ENCODE measurements around the gene FAM118B.
"Not testable (repeated sequence)": the region's sequence is repeated elsewhere in the genome, so short reads cannot be mapped to it uniquely, and the experiment has no call there.

FAM118B gene

GRCh38 chr11:126277780-126278179, 66.2 kb downstream of the FAM118B start:
- FAIRE-seq, result no peak

- no peak for FAIRE-seq
These were observed 67.6 kb downstream of the FAM118B start for GRCh38 chr11:126279191-126279590.

GRCh38 chr11:126280595-126280994, 69.0 kb downstream of the FAM118B start:
- FAIRE-seq, result no peak

- no peak for FAIRE-seq
These were observed 69.7 kb downstream of the FAM118B start for GRCh38 chr11:126281245-126281644.

- FAIRE-seq, result no peak
These were observed 70.1 kb downstream of the FAM118B start for GRCh38 chr11:126281666-126282175.

DNA sequence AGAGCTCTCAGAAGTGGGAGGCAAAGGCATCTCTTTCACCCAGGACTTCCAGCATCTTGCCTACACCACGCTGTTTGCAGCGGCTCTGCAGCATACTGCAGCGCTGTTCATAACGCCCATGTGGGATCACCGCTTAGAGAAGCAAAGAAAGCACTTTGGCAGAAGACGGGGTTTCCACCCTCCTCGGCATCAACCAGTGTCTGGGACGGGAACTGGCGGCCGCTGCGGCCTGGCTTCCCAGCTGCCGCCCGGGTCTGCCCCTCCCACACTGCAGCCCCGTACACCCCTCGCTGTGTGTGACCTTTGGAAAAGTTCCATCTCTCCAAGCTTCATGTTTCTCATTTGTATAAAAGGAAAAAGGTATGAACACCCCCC, 70.8 kb downstream of the FAM118B start:
- FAIRE-seq, result no peak

GRCh38 chr11:126282736-126283591, 71.4 kb downstream of the FAM118B start, which contains the start of gene TIRAP:
TSS of gene TIRAP (plus strand) at chr11:126283093. CDS start at chr11:126290895, 7,802 bp downstream.
- FAIRE-seq, result no peak

DNA sequence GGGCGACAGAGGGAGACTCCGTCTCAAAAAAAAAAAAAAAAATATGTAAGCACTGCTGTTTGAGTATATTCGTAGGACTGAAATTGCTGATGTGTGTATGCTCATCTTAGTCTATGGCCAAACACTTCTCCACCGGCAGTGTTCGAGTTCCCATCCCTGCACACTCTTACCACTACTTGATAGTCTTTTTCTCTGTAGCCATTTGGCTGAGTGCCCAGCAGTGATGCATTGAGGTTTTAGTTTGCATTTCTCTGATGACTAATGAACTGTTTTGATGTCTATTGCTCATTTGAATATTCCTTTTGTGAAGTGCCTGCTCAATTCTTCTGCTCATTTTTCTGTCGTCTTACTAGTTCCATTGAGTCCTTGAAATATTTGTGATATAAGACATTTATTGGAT, 73.2 kb downstream of the FAM118B start:
- FAIRE-seq, result no peak

- FAIRE-seq, result no peak
These were observed 76.7 kb downstream of the FAM118B start for GRCh38 chr11:126288237-126288636.

DNA sequence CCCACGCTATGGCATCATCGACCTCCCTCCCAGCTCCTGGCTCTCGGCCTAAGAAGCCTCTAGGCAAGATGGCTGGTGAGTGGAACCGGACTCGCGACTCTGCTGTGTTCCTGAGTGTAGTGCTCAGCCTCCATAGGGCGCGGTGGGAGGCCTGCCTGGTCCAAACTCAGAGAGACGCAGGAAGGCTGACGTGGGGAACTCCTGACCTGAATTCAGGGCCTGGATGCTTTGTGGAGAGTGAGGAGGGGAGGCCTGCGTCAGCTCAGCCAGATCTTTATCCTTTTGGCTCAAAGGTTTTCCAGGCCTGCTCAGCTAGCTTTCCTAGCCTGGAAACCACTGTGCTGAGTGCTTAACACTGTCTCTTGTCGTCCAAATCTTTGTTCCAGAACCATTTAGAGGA, 79.3 kb downstream of the FAM118B start:
- no peak for FAIRE-seq

DNA sequence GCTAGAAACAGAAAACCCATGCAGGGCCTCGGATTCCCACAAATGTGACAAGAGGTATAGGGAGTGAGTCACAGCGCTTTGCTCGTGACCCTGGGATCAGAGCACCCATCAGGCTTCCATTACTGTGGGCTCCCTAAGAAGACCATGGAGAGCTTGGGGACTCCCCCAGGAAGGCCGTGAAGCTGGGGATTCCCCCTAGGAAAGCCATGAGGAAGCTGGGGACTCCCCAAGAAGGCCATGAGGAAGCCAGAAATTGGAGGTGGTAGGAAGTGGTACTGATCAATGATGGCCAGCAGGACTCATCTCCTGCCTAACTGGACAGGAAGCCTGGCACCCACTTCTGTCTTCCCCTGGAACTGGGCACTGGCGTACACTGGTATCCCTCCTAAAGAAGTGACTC, 82.1 kb downstream of the FAM118B start:
- no peak for FAIRE-seq

DNA sequence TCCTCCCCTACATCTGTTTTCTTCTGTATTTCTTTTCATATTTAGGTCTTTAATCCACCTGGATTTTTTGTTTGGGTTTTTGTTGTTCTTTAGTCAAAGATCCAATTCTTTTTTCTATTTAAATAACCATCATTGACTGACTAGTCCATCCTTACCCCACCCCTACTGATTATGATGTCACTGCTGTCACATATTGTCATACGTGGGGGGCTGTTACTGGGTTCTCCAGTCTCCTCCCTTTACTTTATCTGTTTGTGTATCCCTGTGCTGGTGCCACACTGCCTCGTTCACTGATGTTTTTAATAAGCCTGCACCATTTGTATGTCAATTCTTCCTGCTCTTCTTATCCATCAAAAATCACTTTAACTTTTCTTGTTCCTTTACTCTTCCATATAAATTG, 85.4 kb downstream of the FAM118B start:
- FAIRE-seq, result no peak

DNA sequence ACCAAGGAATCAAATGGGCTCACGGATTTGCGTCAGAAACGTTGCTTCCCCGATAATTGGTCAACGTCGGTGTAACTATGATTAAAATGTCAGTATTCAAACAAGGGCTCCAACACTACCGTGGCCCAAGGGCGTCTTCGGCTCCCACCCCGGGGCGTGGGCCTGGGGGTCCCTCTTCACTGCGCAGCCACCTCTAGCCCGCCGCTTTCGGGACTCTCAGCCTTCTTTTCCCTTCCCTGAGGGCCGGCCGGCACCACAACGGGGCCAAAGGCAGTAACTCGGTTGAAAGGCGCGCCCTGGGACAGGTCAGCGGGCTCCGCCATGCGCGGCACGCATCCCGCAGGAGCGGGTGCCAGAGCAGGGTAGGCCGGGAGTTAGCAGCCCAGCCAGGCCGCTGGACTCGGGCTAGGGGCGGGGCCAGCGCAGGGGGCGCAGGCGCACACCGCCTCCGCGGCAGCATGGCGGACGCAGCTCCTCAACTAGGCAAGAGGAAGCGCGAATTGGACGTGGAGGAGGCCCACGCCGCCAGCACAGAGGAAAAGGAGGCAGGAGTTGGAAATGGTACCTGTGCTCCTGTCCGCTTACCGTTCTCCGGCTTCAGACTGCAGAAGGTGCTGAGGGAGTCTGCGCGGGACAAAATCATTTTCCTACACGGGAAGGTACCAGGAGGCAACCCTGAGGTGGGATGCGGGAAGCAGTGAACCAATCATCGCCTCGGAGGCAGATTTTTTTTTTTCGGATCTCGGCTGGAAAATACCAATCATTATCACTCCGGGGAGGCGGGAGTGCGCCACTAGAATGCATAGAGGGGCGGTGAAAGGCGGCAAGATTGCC, 92.3 kb downstream of the FAM118B start, which contains the start of gene DCPS:
DCPS (plus strand) TSS at position 438 of the 834 bp plus-strand sequence; CDS start at position 459, 21 bp downstream.
- FAIRE-seq, result no peak

GRCh38 chr11:126304457-126305075, 93.0 kb downstream of the FAM118B start:
- no peak for FAIRE-seq

DNA sequence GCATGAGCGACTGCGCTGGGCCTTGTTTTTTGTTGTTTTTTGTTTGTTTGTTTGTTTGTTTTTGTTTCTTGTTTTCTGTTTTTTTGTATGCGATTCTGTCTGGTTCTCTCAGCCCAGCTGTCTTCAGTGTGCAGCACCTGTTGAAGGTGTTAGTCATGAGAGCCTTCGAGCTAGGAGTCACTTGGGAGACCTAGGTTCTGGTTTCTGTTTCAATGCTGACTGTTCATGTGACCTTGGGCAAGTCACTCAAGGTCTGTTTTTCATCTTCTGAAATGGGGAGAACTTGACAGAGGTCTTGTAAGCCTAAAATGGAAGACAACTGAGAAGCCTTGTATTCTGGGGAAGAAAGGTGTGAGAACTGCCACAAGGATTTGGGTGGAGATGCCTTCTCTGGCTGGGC, 94.1 kb downstream of the FAM118B start:
- FAIRE-seq, result no peak

DNA sequence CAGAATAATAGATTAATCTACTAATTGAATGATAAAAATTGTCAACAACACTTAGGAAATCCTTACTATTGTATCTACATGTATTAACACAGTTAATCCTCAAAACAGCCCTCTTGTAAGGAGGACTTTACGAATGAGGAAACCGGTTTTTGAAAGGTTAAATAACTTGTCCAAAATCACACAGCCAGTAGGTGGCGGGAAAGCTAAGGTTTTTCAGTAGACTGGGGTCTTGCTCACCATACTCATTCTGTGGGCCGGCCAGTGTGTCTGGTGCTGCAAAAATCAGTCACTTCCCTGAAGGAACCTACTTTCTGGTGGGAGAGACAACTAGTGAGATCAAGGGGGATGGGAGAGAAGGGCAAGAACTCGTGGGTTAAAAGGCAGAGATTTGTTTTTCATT, 96.1 kb downstream of the FAM118B start:
- no peak for FAIRE-seq

- no peak for FAIRE-seq
These were observed 96.7 kb downstream of the FAM118B start for GRCh38 chr11:126308271-126308671.

GRCh38 chr11:126308771-126309170, 97.2 kb downstream of the FAM118B start:
- not testable (repeated sequence) for FAIRE-seq

GRCh38 chr11:126310200-126310991, 98.8 kb downstream of the FAM118B start:
- FAIRE-seq, result no peak

DNA sequence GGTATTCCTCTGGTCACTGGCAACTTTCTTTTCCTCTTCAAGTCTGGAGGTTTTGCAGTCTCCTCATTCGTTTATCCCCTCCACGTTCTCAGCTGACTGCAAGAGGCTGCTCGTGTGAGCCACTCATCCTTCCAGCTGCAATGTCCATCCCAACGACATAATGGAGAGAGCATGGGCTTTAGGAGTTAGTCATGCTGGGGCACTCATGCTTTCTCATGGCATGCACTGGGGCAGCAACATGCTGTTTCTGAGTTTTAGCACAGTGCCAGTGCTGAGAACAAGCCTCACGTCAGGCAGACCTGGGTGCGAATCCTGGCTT, 99.4 kb downstream of the FAM118B start:
- no peak for FAIRE-seq

DNA sequence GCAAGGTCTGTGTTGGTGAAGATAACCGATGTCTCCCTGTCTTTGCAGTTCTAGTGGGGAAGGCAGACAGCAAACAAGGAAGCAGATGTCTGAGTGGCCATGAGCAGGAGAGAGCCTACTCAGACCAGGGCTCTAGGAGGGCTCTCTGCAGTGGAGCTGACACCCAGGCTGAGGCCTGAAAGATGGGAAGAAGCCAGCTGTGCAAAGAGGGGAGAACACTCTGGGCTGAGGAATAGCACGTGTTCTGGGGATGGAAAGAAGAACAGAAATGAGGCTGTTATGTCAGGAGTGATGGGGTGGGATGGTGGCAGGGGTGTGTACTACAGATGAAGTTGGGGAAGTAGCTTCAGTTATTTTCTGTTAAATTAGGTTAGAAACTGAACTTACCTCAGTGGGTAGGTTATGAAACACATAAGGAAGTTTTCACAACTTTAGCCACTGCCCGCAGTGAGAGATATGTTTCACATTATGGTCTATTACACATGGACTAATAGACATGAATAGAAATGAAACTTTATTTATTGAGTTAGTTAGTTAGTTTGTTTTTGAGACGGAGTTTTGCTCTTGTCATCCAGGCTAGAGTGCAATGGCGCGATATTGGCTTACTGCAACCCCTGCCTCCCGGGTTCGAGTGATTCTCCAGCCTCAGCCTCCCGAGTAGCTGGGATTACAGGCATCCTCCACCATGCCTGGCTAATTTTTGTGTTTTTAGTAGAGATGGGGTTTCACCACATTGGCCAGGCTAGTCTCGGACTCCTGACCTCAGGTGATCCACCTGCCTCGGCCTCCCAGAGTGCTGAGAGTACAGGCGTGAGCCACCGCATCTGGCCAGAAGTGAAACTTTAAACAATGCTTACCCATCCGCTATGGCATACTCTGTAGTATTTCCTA, 100.1 kb downstream of the FAM118B start:
- no peak for FAIRE-seq

All from endometrium (tissue), 2 donors.